Measurements from ENCODE around the gene SPN.

DNA sequence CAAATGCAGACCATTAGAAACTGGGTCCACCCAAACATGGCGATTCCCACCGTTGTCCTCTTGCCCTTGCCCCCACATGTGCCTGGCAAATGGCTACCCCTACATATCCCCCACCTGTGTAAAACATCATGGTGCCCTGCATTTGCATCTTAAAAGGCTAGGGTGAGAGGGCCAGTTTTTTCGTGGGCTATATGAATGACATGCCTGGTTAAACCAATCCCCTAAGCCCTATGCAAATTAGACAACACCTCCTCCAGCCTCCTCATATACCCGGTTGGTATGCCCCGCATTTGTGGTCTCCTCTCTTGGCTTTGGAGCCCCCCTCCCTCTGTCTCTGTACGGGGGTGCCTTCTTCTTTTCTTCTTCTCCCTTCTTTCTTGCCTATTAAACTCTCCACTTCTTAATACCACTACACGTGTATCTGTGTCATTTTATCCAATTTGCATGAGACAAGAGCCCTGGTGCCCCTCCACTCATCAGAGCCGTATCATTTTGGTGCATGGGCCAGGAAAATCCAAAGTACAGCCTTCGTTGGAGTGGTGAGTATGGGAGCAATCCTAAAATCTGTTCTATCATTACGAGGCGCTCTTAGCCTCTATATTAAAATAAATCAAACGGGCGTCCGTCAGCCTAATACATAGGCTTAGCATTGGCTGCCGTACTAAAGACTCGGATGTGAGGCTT, 46.0 kb downstream of the SPN start:
- no peak for TF ChIP-seq CTCF (IDR thresholded peaks at IDR 0.05)
- no peak for TF ChIP-seq EP300 (IDR thresholded peaks at IDR 0.05)
- TF ChIP-seq RAD21 (conservative IDR thresholded peaks at IDR 0.05 in 1 of 2, IDR thresholded peaks at IDR 0.05 in 1 of 2): no peak
- TF ChIP-seq REST (IDR thresholded peaks at IDR 0.05): no peak
- TF ChIP-seq HDAC2 (IDR thresholded peaks at IDR 0.05): no peak
- TF ChIP-seq CHD2 (IDR thresholded peaks at IDR 0.05; ENCODE audit: low read length, partially characterized antibody): no peak
- no peak for TF ChIP-seq POLR2AphosphoS2 (conservative IDR thresholded peaks at IDR 0.05; ENCODE audit: low read length)

Data from A549 (cell line).